Measurements from ENCODE around the gene CHAC1. TPM values are rescaled to one million over a fixed set of nuclear protein-coding genes. Genes with fewer than 3 reads are reported as not detected.

CHAC1 gene
- total RNA-seq, 1 experiment from 2014 or later: 48.7 TPM

DNA sequence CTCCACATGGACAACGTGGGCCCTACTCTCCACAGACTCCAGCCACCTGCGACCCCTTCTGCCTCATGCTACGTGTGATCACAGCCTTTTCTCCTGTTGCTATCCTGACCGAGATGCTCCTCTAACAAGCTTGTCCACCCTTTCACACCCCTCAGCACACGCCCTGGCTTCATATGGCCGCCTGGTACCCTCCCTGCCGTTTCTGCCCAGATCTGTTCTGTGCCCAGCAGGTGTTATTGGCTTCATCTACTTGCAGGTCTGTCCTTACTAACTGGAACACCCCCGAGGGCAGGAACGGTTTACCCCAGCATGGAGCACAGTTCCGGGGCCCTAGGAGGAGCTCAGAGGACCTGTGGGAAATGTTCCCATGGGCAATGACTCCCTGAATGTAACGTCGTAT lies 9.9 kb downstream of the CHAC1 start:
- no peak overlapping the region for H3K4me3 Mint-ChIP-seq
- Histone ChIP-seq H4K20me1 (ENCODE audit: control insufficient read depth, insufficient read depth, insufficient read length) (no peaks in the 10 kb centered on the region), H2AK5ac (ENCODE audit: insufficient read length, low read length) (no peak overlapping the region), H3K9me3 (ENCODE audit: control insufficient read depth, low read depth, low read length) (no peaks in the 10 kb centered on the region), H2BK12ac (ENCODE audit: insufficient read length, low read depth, low read length) (no peak overlapping the region), H3K23me2 (ENCODE audit: insufficient read length, low read depth, low read length, poor library complexity, severe bottlenecking) (no peaks in the 10 kb centered on the region), H3K27ac (ENCODE audit: insufficient read length, low read depth, low read length) (no peak overlapping the region), H3K4ac (ENCODE audit: low read depth, low read length) (no peak overlapping the region), H4K5ac (ENCODE audit: insufficient read length, low read depth, low read length) (no peak overlapping the region), H3K79me2 (ENCODE audit: insufficient read depth, low read length) (no peaks in the 10 kb centered on the region), H3K4me2 (ENCODE audit: insufficient read depth, insufficient read length, low read length) (no peak overlapping the region), H3K27me3 (ENCODE audit: insufficient read depth, low read length) (no peaks in the 10 kb centered on the region), H3K23ac (ENCODE audit: insufficient read length, low read depth, low read length) (no peak overlapping the region), H4K8ac (replicated peaks; ENCODE audit: insufficient read length, low read depth, low read length) (no peak overlapping the region), H3K14ac (ENCODE audit: insufficient read depth, low read length) (no peak overlapping the region), H2BK15ac (ENCODE audit: low read depth, low read length) (no peak overlapping the region), H3K79me1 (ENCODE audit: insufficient read depth, low read depth, low read length, poor library complexity, severe bottlenecking) (no peaks in the 10 kb centered on the region), H3K9ac (ENCODE audit: extremely low read depth, insufficient read length, low read length) (no peak overlapping the region), H3T11ph (ENCODE audit: low read length) (no peak overlapping the region), H2BK20ac (ENCODE audit: low read depth, low read length, poor library complexity, severe bottlenecking) (no peak overlapping the region), H3K56ac (ENCODE audit: insufficient read length, low read depth, low read length) (no peak overlapping the region), H4K91ac (ENCODE audit: insufficient read length, low read depth, low read length) (no peak overlapping the region), H3K18ac (ENCODE audit: insufficient read length, low read depth, low read length) (no peak overlapping the region), H2AFZ (ENCODE audit: low read length) (no peak overlapping the region), H2BK5ac (ENCODE audit: insufficient read length, low read length) (no peak overlapping the region), H2BK120ac (ENCODE audit: low read depth, low read length, poor library complexity, severe bottlenecking) (no peak overlapping the region), H3K4me1 (ENCODE audit: insufficient read depth, low read length) (peaks cover 3% of the 10 kb centered on the region; the same call in 1 of the 2 replicates)
- no peak for DNase-seq
- peaks cover 1 to 10% (median 4%) of the 10 kb centered on the region in 3 experiments; a peak in 6 of 7 replicates for H3K36me3 Mint-ChIP-seq (ENCODE audit: insufficient read depth in 1 of 3, low read depth in 3 of 3)
- H3K4me1 Mint-ChIP-seq: peaks cover 37 to 40% of the 10 kb centered on the region in 2 experiments
- TF ChIP-seq, protein P1, sequence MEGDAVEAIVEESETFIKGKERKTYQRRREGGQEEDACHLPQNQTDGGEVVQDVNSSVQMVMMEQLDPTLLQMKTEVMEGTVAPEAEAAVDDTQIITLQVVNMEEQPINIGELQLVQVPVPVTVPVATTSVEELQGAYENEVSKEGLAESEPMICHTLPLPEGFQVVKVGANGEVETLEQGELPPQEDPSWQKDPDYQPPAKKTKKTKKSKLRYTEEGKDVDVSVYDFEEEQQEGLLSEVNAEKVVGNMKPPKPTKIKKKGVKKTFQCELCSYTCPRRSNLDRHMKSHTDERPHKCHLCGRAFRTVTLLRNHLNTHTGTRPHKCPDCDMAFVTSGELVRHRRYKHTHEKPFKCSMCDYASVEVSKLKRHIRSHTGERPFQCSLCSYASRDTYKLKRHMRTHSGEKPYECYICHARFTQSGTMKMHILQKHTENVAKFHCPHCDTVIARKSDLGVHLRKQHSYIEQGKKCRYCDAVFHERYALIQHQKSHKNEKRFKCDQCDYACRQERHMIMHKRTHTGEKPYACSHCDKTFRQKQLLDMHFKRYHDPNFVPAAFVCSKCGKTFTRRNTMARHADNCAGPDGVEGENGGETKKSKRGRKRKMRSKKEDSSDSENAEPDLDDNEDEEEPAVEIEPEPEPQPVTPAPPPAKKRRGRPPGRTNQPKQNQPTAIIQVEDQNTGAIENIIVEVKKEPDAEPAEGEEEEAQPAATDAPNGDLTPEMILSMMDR (conservative IDR thresholded peaks at IDR 0.05): no peak
- peaks cover 2 to 3% of the 10 kb centered on the region in 2 experiments; a peak in 3 of 5 replicates for H3K9me3 Mint-ChIP-seq
- peaks cover 2% of the 10 kb centered on the region for H3K27me3 Mint-ChIP-seq (ENCODE audit: low read depth)
- no CpG with 5 or more reads among the region's 12 CpGs for WGBS (ENCODE audit: extremely low coverage, insufficient read length, low lambda C conversion rate)
- H3K27ac Mint-ChIP-seq: no peak overlapping the region

Data from H9 (cell line).